GM19328 (cell line): ENCODE measurements around the gene CLCN7.
"Not testable (repeated sequence)": the region's sequence is repeated elsewhere in the genome, so short reads cannot be mapped to it uniquely, and the experiment has no call there.

Experiments
- ATAC-seq: cut with Tn5 transposase; IDR thresholded peaks from one replicate; pipeline ENCODE4 v1.9.1; 2021; ENCODE audit warnings: mild to moderate bottlenecking, moderate library complexity; ENCODE audit not compliant: unreplicated experiment

CLCN7 gene

DNA sequence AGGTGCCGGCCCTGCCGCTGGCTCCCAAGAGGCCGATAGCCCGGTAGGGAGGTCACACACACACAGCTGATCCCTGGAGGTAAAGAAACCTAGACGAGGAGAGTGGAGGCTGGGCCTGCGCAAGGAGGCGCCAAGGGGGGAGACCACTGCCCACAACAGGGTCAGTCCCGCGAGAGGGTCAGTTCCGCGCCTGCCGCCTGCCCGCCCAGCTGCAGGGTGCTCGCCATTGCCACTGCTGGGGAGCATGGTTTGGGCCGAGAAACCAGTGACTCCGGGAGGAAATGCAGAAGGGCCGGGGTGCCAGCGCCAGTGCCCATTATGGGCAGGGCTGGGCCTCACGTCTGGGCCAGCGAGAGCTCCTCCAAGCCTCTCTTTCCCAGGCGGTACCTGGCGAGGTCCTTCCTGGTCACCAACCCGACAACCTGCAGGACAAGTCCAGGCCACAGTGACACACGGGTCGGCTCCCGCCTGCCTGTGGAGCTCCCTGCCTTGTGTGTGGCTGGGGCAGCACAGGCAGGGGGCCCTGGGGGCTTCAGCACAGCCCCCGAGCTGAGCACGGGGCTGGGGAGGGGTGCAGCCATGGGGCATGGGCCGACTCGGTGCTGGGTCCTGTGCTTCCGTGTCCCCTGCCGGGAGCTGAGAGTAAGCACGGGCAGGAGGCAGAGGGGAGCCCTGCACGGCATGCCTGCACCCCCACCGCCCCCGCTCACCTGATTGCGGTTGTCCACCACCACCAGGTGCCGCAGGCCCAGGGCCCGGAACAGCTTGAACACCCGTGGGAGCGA is 28.3 kb downstream of the CLCN7 start:
- no peak for ATAC-seq

GRCh38 chr16:1445518-1446203 is 29.2 kb downstream of the CLCN7 start:
- ATAC-seq: no peak

- ATAC-seq: no peak
Measured at GRCh38 chr16:1444730-1445517, 29.9 kb downstream of the CLCN7 start.

DNA sequence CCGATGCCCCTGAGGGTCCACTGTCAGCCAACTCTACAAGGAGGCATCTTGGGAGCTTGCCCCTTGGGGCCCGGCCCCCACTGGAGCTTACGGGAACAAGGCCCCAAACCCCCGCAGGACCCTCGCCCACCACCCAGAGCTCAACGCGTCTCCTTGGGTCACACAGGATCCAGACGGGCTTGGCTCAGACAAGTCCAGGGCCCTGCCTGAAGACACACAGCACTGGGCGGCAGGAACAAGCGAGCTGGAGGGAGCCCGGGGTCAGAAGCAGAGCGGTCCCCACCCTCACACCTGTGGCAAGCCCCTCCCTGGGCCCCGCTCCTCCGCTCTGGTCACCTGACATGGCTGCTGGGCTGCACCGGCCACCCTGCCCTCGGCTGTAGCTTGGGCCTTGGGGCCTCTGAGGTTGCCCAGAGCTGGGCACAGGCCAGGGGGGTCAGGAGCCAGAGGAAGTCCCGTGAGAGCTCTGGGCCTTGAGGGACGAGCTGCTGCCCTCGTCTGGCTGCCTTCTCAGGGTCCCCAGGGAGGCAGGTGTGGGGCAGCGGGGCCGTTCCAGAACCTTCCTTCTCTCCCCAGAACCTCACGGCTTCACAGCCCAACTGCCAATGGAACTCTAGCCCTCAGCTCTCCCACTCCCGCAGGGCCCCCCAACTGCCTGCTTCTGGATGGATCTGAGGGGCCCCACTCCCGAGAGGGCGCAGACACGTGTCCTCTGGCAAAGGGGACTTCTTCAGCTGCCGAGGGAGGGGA is 30.7 kb downstream of the CLCN7 start, which contains the start of gene CCDC154:
Gene CCDC154 (minus strand): TSS at position 577 of the 750 bp plus-strand sequence. CDS start 234 bp downstream, at position 343.
- ATAC-seq: no peak

DNA sequence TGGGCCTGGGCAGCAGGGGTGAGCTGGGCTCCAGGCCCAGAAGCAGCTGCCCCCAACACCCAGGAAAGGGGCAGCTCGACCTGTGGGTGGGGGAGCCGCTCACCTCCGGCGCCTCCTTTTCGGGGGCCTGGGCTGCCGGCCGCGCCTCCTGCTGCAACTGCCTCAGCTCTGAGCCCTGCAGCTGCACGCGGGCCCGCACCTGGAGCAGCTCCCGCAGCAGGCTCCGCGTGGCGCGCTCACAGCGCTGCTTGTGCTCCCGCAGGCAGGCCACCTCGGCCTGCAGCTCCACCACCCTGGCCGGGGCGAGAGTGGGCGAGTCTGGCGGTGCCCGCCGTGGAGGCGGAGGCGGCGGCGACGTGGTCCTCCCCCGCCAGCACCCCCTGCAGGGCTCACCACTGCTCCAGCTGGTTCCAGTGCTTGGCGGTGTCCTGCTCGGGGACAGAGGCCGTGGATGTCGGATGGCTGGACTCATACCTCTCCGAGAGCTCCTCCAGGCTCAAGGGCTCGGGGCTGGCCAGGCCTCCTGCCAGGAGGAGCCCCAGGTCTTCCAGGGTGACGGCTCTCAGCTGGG is 31.3 kb downstream of the CLCN7 start:
- ATAC-seq: no peak

DNA sequence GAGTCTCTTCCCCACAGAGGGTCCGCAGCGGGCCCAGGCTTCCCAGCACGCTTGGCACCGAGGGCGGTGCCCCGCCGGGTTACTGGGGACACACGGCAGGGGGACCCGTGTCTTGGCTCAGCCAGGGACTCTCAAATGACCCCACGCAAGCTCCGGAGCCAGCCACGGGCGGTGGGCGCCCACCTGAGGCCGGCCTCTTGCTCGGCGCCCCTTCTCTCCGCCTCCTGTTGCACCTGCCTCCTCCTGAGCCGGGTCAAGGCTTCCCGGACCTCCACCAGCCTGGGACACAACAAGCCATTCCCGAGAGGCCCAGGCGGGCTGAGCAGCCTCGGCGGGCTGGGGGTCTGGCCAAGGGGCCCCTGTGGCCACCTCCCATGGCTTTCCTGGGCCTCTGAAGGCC is 32.1 kb downstream of the CLCN7 start:
- no peak for ATAC-seq

DNA sequence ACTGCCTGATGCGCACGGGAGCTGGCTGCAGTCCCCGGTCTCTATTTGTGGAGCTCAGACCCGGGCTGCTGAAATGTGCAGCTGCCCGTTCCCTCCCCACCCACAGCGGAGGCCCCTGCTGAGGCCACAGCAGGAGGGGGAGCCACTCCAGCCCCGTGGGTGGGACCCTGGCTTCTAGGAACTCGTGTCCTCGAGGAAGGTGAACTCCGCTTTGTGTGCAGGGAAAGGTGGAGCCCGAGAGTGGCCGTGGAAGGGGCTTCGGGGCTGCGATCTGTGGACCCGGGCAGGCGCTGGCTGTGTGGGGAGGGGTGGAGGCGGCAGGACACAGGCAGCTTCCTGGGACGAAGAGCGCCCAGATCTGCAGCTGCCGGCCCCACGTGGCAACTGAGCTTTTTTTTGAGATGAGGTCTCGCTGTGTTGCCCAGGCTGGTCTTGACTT is 33.4 kb downstream of the CLCN7 start:
- ATAC-seq: no peak

DNA sequence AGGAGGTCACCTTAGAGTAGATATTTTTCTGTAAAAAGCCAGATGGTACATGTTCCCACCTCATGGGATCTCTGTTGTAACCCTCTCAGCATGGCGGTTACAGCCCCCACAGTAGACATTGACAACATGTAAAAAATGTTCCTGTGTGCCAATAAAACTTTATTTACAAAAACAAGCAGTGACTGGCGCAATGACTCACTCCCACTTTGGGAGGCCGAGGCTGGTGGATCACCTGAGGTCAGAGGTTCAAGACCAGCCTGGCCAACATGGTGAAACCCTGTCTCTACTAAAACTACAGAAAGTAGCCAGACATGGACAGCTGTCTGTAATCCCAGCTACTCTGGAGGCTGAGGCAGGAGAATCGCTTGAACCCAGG is 35.1 kb downstream of the CLCN7 start:
- ATAC-seq: not testable (repeated sequence)

- ATAC-seq: no peak
Measured at GRCh38 chr16:1439058-1439698, 35.6 kb downstream of the CLCN7 start.

DNA sequence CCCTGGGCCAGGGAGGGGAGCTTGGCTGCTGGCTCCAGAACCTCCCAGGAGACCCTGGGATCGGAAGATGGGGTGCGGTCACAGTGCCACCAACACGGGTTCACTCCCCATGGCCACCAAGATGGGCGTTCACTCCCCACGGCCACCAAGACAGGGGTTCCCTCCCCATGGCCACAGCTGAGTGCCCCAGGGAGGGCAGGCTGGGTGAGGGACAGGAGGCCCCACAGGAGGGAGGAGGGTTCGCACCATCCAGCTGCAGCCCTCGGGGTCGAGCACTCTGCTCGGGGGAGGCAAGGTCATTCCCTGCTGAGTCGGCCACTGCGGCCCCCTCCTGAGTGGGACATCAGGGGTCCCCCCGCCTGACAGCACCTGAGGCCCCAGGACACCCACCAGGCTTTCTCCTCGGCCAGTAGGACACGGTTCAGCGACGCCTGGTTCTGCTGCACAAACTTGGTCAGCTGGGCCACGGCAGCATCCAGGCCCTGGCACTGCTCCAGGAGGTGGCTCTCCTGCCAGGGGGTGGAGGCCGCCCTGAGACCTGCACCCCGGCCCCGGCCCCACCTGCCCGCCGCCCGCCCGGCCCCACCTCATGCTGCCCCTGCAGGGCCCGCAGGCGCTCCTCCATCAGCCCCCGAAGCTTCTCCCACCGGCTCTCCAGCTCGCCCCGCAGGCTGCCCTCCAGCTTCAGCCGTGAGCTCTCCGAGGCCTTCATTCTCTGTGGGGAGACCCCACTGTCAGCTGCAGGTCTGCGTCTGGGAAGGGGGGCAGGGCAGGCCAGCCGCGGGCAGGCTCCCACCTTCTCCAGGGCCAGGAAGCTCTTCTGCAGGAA is 36.4 kb downstream of the CLCN7 start:
- ATAC-seq: no peak

- ATAC-seq: no peak
Measured at GRCh38 chr16:1437606-1438005, 37.2 kb downstream of the CLCN7 start.

GRCh38 chr16:1436731-1437355 is 38.0 kb downstream of the CLCN7 start:
- ATAC-seq: no peak

DNA sequence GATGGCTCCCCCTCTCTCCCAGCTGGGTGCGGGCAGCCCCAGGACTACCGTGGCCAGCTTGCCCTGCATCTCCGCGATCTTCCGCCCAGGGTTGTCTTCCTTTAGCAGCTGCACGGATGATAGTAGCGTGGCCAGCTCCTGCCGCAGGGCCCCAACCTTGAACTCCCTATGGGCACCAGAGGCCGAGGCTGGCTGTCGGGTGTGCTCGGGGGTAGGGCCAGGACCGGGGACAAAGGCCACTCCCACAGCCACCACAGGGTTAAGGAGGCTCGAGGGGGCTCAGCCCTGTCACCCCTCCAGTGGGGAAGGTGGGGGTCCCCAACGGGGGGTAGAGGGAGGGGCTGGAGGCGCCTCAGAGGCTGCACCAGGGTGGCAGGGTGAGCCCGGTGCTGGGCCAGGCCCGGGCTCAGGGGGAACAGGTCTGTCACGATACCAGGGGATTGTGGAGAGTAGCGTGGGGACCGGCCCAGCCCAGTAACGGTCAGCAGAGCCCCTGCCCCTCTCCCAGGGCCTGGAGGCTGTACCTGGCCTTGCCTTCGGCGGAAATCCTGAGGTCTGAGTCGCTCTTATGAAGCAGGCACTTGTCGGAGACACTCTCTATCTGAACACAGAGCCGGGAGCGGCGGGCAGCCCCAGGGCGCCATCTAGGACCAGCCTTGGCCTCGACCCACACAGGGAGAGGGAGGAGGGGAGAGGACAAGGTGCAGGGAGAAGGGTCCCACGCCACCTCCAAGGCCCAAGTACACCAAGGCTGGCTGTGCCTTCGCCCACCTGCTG is 38.7 kb downstream of the CLCN7 start:
- no peak for ATAC-seq

GRCh38 chr16:1434644-1435592 is 39.9 kb downstream of the CLCN7 start:
- no peak for ATAC-seq

GRCh38 chr16:1433756-1434155 is 41.1 kb downstream of the CLCN7 start:
- ATAC-seq: no peak

DNA sequence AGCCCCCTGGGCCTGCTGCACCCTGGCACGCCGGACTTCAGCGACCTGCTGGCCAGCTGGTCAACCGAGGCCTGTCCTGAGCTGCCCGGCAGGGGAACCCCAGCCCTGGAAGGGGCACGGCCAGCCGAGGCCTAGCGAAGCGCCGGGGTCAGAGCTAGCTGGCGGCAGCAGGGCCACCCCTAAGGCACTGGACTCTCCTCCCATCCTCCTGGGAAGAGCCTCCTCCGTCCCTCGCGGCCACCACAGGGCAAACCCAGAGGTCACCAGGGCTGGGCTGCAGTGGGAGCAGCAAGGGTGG is 41.6 kb downstream of the CLCN7 start:
- no peak for ATAC-seq
